Vagina (tissue), 2 donors: ENCODE data around the gene SNRPE.

Experiments used
- CTCF ChIP-seq, 3 experiments: fragments of 450-650 bp in 2 of 3; fragments of 200-600 bp in 1 of 3; sonication (generic) in 1 of 3; IDR thresholded peaks; one replicate each; pipeline ENCODE4 v1.5.1; 2017 to 2019; ENCODE audit warnings: antibody characterized with exemption in 3 of 3, mild to moderate bottlenecking in 2 of 3, moderate library complexity in 2 of 3
- POLR2A ChIP-seq, 2 donors: fragments of 450-650 bp; IDR thresholded peaks; one replicate each; pipeline ENCODE4 v1.6.1; 2017; ENCODE audit warnings: antibody characterized with exemption in 2 of 2, mild to moderate bottlenecking in 2 of 2, moderate library complexity in 2 of 2
- POLR2AphosphoS5 ChIP-seq, 2 donors: sonication (generic); formaldehyde crosslinking; IDR thresholded peaks; one replicate each; pipeline ENCODE4 v1.9.0; 2017; ENCODE audit warnings: antibody characterized with exemption in 2 of 2, mild to moderate bottlenecking in 2 of 2, low read depth in 1 of 2; ENCODE audit not compliant: insufficient read depth in 1 of 2

DNA sequence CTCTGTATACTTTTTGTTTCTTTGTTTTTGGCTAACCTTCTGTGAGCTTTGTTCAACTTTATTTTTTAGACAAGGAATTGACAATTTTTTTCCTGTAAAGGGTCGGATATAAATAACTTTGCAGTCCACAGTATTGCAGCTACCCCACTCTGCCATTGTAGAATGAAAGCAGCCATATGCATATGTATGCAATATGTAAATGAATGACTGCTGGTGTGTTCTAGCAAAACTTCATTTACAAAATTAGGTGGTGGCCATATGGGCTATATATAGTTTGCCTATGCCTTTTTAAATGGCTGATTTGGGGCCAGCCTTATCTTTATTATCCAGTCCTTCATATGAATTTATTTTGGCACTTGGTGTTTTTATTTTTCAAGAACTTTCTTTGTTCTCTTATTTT, 18.0 kb upstream of the SNRPE start:
- no peak for TF ChIP-seq CTCF (IDR thresholded peaks at IDR 0.05)
- no peak for TF ChIP-seq POLR2A (IDR thresholded peaks at IDR 0.05)
- no peak for TF ChIP-seq POLR2AphosphoS5 (IDR thresholded peaks at IDR 0.05; ENCODE audit: insufficient read depth in 1 of 2, low read depth in 1 of 2)
